CD4-positive, CD25-positive, alpha-beta regulatory T cell (primary cell): Measurements from ENCODE around the gene NGDN. TPM values are rescaled to one million over a fixed set of nuclear protein-coding genes. Genes with fewer than 3 reads are reported as not detected.

Experiments
- ATAC-seq, 2 donors: fragments of 150-1000 bp; cut with Tn5 transposase; one replicate each; pipeline ENCODE4 v1.10.0; 2021; ENCODE audit warnings: low read depth in 2 of 2, moderate number of reproducible peaks in 2 of 2, moderate library complexity in 1 of 2
- DNase-seq, 3 donors: peaks; one replicate each; pipeline versions ENCODE4 v3.0.0 to v3.0.0-alpha.2; 2012 to 2022; ENCODE audit warnings: mixed read lengths in 1 of 3
- H3K27ac ChIP-seq: one replicate; pipeline ENCODE4 v1.7.0; 2013; ENCODE audit warnings: mild to moderate bottlenecking, low read length; ENCODE audit not compliant: insufficient read depth, poor library complexity, severe bottlenecking
- H3K27me3 ChIP-seq: one replicate; pipeline ENCODE4 v1.7.0; 2013; ENCODE audit warnings: low read length; ENCODE audit not compliant: control insufficient read depth, insufficient read depth
- H3K36me3 ChIP-seq: one replicate; pipeline ENCODE4 v1.7.0; 2013; ENCODE audit warnings: mild to moderate bottlenecking, low read length, moderate library complexity; ENCODE audit not compliant: control insufficient read depth, insufficient read depth
- H3K4me1 ChIP-seq: 2 replicates; pipeline ENCODE4 v1.7.0; 2013; ENCODE audit warnings: mild to moderate bottlenecking, low read length; ENCODE audit not compliant: insufficient read depth, control insufficient read depth, poor library complexity, severe bottlenecking
- H3K4me3 ChIP-seq: one replicate; pipeline ENCODE4 v1.7.0; 2013; ENCODE audit warnings: low read depth, mild to moderate bottlenecking, low read length, moderate library complexity
- H3K9me3 ChIP-seq, 2 experiments: 1 replicate in 1 of 2; 2 replicates in 1 of 2; pipeline ENCODE4 v1.7.0; 2013; ENCODE audit warnings: low read length in 2 of 2, mild to moderate bottlenecking in 1 of 2, moderate library complexity in 1 of 2; ENCODE audit not compliant: control insufficient read depth in 2 of 2
- H3K27ac Mint-ChIP-seq, 3 donors: one replicate each; pipeline ENCODE4 v1.8.0; 2020 to 2022; ENCODE audit warnings: mild to moderate bottlenecking in 3 of 3, mixed read lengths in 3 of 3, moderate library complexity in 2 of 3
- H3K27me3 Mint-ChIP-seq: one replicate; pipeline ENCODE4 v1.8.0; 2022; ENCODE audit warnings: mild to moderate bottlenecking, mixed read lengths
- H3K36me3 Mint-ChIP-seq: one replicate; pipeline ENCODE4 v1.8.0; 2020; ENCODE audit warnings: mixed read lengths
- H3K4me1 Mint-ChIP-seq, 4 donors: one replicate each; pipeline ENCODE4 v1.8.0; 2020 to 2022; ENCODE audit warnings: mixed read lengths in 4 of 4, mild to moderate bottlenecking in 1 of 4
- H3K4me3 Mint-ChIP-seq, 4 donors: one replicate each; pipeline ENCODE4 v1.8.0; 2020 to 2022; ENCODE audit warnings: mild to moderate bottlenecking in 4 of 4, mixed read lengths in 4 of 4, moderate library complexity in 3 of 4
- H3K9me3 Mint-ChIP-seq, 7 donors: one replicate each; pipeline ENCODE4 v1.8.0; 2020 to 2022; ENCODE audit warnings: mixed read lengths in 7 of 7, mild to moderate bottlenecking in 3 of 7, moderate library complexity in 2 of 7
- polyA plus RNA-seq, 4 donors: library from polyadenylated mRNA; unstranded; fragments of 300-500 nt; fragmentation: Illumina TruSeq; gene quantifications; one replicate each; pipeline ENCODE4 v1.2.3, GENCODE V29; 2021
- total RNA-seq: library from RNA; stranded (reverse); gene quantifications from one replicate; pipeline ENCODE4 v1.2.3, GENCODE V29; 2022

Gene NGDN
- total and polyA plus RNA-seq, 5 donors from 2014 or later = 77.1 to 102 (median 85.6) TPM

DNA sequence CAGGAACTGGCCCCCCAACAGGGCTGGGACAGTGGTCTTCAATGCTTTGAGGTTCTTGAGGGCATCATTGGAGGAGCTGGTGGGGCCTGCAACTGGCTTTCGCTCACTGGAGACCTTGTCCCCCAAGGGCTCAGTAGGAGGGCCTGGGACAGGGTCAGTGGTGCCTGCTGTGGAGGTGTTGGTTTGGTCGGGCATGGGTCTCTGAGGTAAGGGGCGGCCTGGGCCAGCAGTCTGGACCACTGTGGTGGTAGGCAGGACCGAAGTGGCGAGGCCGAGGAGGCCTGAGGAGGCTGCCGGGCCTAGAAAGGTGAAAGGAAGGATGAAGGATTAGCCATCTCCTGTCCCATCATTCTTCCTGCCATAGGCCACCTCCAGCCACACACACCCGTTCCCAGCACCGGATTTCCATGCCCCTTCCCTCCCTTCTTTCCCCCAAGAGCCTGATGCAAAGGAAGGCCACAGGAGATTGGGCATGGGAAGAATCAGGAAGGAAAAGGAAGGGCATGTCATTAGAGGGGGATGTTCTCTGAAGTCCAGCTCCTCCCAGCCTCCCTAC is 53.2 kb downstream of the NGDN start:
- Mint-ChIP-seq H3K9me3 (no peaks in the 10 kb centered on the region), H3K27ac (no peak overlapping the region), H3K36me3 (peaks cover 5% of the 10 kb centered on the region), H3K4me3 (no peak overlapping the region), H3K4me1 (no peaks in the 10 kb centered on the region), H3K27me3 (no peaks in the 10 kb centered on the region)
- no peak overlapping the region for H3K4me3 ChIP-seq
- DNase-seq (no peak), ATAC-seq (no peak)
- H3K36me3 ChIP-seq = no peaks in the 10 kb centered on the region
- H3K4me1 ChIP-seq = no peaks in the 10 kb centered on the region
- no peaks in the 10 kb centered on the region for H3K27me3 ChIP-seq
- H3K27ac ChIP-seq = no peak overlapping the region
- H3K9me3 ChIP-seq = no peaks in the 10 kb centered on the region

DNA sequence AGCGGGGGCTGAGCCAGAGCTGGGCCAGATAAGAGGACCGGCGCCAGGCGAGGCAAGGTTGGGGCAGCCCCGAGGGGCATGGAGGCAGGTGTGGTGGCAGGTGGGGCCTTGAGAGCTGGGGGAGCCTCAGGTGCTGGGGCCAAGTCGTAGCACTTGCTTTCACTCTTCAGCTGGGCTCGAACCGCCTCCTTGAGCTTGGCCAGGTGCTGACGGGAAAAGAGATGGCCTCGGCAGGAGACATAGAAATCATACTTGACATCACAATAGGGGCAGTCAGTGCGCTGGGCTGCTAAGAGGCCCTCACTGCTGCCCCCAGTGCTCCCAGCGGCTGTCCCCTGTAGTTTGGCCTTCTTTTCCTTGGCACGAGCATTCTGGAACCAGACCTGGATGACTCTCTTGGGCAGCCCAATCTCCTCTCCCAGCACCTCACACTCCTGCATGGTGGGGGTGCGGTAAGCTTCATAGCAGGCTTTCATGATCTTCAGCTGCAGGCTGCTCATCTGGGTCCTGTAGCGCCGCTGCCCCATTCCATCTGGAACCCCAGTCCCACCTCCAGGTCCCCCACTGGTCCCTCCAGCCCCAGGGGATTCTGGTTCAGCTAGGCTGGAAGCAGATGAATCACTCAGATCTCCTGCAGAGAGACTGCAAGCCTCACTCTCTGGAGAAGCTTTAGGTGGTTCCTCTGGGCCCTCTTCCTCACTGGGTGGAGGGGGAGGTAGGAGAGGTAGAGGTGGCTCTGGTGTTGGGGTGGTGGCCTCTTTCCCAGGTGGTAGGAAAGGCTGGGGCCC is 53.9 kb downstream of the NGDN start:
- no peaks in the 10 kb centered on the region for H3K9me3 Mint-ChIP-seq
- DNase-seq (no peak), ATAC-seq (no peak)
- no peak overlapping the region for H3K27ac ChIP-seq
- H3K36me3 ChIP-seq = no peaks in the 10 kb centered on the region
- H3K4me1 Mint-ChIP-seq = no peaks in the 10 kb centered on the region
- H3K9me3 ChIP-seq = no peaks in the 10 kb centered on the region
- H3K4me1 ChIP-seq = no peaks in the 10 kb centered on the region
- no peaks in the 10 kb centered on the region for H3K27me3 ChIP-seq
- H3K27ac Mint-ChIP-seq = no peak overlapping the region
- H3K4me3 ChIP-seq = no peak overlapping the region
- peaks cover 5% of the 10 kb centered on the region for H3K36me3 Mint-ChIP-seq
- no peak overlapping the region for H3K4me3 Mint-ChIP-seq
- H3K27me3 Mint-ChIP-seq = no peaks in the 10 kb centered on the region

- no peaks in the 10 kb centered on the region for H3K27me3 Mint-ChIP-seq
- H3K27ac Mint-ChIP-seq = no peak overlapping the region
- H3K36me3 Mint-ChIP-seq = no peaks in the 10 kb centered on the region
- Histone ChIP-seq H3K9me3 (no peaks in the 10 kb centered on the region), H3K4me1 (no peaks in the 10 kb centered on the region), H3K4me3 (no peak overlapping the region), H3K27me3 (no peaks in the 10 kb centered on the region), H3K27ac (no peak overlapping the region), H3K36me3 (no peaks in the 10 kb centered on the region)
- DNase-seq = no peak
- no peak overlapping the region for H3K4me3 Mint-ChIP-seq
- H3K9me3 Mint-ChIP-seq = no peaks in the 10 kb centered on the region
- no peak for ATAC-seq
- H3K4me1 Mint-ChIP-seq = no peaks in the 10 kb centered on the region
Observed at GRCh38 chr14:23524954-23525353, 55.5 kb downstream of the NGDN start.

DNA sequence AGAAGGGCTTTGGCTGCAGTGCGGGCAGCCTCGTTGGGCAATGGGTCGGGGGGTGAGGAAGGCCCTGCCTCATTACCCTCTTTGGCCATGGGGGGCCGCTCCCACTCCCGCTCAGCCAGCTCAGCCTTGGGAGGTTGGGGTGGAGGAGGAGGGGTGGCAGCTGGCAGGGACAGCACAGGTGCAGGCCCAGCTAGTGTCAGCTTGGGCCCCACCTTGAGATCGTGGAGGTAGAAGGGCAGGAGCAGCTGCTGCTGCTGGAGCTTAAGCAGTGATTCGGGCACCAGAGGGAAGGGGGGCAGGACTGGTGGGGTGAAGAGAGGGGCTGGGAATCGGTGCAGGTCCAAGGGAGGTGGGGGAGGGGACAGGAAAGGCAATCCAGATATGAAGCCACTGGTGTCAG is 56.1 kb downstream of the NGDN start:
- no peaks in the 10 kb centered on the region for H3K9me3 Mint-ChIP-seq
- Histone ChIP-seq H3K9me3 (no peaks in the 10 kb centered on the region), H3K4me3 (no peak overlapping the region), H3K36me3 (no peaks in the 10 kb centered on the region), H3K27ac (no peak overlapping the region), H3K4me1 (no peaks in the 10 kb centered on the region), H3K27me3 (no peaks in the 10 kb centered on the region)
- H3K27me3 Mint-ChIP-seq = no peaks in the 10 kb centered on the region
- H3K4me3 Mint-ChIP-seq = no peak overlapping the region
- DNase-seq = no peak
- no peak for ATAC-seq
- H3K4me1 Mint-ChIP-seq = peaks cover 0 to 2% (median 0%) of the 10 kb centered on the region in 4 donors
- H3K27ac Mint-ChIP-seq = no peak overlapping the region
- no peaks in the 10 kb centered on the region for H3K36me3 Mint-ChIP-seq

Other genes starting within 250 kb of the NGDN start
- not detected for gene RNF212B, start 231.8 kb upstream of the NGDN start, total RNA-seq
- gene RNF212B, start 231.8 kb upstream of the NGDN start, polyA plus RNA-seq = not detected
- gene HOMEZ, start 183.6 kb upstream of the NGDN start, total RNA-seq = 3.3 TPM
- gene HOMEZ, start 183.6 kb upstream of the NGDN start, polyA plus RNA-seq = 1 to 10 TPM; 4.7 to 7.4 (median 6.4) TPM
- gene PPP1R3E, start 166.8 kb upstream of the NGDN start, total RNA-seq = 33.2 TPM
- 1 to 10 TPM; 2.5 to 4.6 (median 2.9) TPM for gene PPP1R3E, start 166.8 kb upstream of the NGDN start, polyA plus RNA-seq
- 2.6 TPM for gene BCL2L2, start 162.9 kb upstream of the NGDN start, total RNA-seq
- gene BCL2L2, start 162.9 kb upstream of the NGDN start, polyA plus RNA-seq = not detected
- 188 TPM for gene PABPN1, start 148.2 kb upstream of the NGDN start, total RNA-seq
- 100 to 1,000 TPM in 1 of 4 donors, 10 to 100 TPM in 3; 78.8 to 102 (median 89.3) TPM for gene PABPN1, start 148.2 kb upstream of the NGDN start, polyA plus RNA-seq
- gene SLC22A17, start 116.8 kb upstream of the NGDN start, total RNA-seq = 3.2 TPM
- 1 to 10 TPM in 3 of 4 donors, under 1 TPM in 1; 0.94 to 3.2 (median 2.1) TPM for gene SLC22A17, start 116.8 kb upstream of the NGDN start, polyA plus RNA-seq
- not detected for gene EFS, start 104.5 kb upstream of the NGDN start, total RNA-seq
- not detected for gene EFS, start 104.5 kb upstream of the NGDN start, polyA plus RNA-seq
- not detected for gene IL25, start 96.9 kb upstream of the NGDN start, total RNA-seq
- gene IL25, start 96.9 kb upstream of the NGDN start, polyA plus RNA-seq = not detected
- gene CMTM5, start 92.7 kb upstream of the NGDN start, total RNA-seq = 2.8 TPM
- not detected for gene CMTM5, start 92.7 kb upstream of the NGDN start, polyA plus RNA-seq
- not detected for gene MYH6, start 61.4 kb upstream of the NGDN start, total RNA-seq
- gene MYH6, start 61.4 kb upstream of the NGDN start, polyA plus RNA-seq = not detected
- gene MYH7, start 34.0 kb upstream of the NGDN start, total RNA-seq = not detected
- not detected for gene MYH7, start 34.0 kb upstream of the NGDN start, polyA plus RNA-seq
- 0.42 TPM for gene ZFHX2, start 82.1 kb downstream of the NGDN start, total RNA-seq
- not detected for gene ZFHX2, start 82.1 kb downstream of the NGDN start, polyA plus RNA-seq
- 7.6 TPM for gene THTPA, start 86.6 kb downstream of the NGDN start, total RNA-seq
- 10 to 100 TPM in 3 of 4 donors, 1 to 10 TPM in 1; 7.5 to 14.6 (median 12.4) TPM for gene THTPA, start 86.6 kb downstream of the NGDN start, polyA plus RNA-seq
- 329 TPM for gene AP1G2, start 98.1 kb downstream of the NGDN start, total RNA-seq
- 10 to 100 TPM; 56.1 to 84.9 (median 76.4) TPM for gene AP1G2, start 98.1 kb downstream of the NGDN start, polyA plus RNA-seq
- not detected for gene JPH4, start 109.1 kb downstream of the NGDN start, total RNA-seq
- under 1 TPM in 1 of 4 donors, not detected in 3; 0.14 TPM for gene JPH4, start 109.1 kb downstream of the NGDN start, polyA plus RNA-seq
- gene DHRS2, start 166.7 kb downstream of the NGDN start, total RNA-seq = not detected
- under 1 TPM in 1 of 4 donors, not detected in 3; 0.25 TPM for gene DHRS2, start 166.7 kb downstream of the NGDN start, polyA plus RNA-seq